Stimulated activated CD8-positive, alpha-beta memory T cell treated with anti-CD3 and anti-CD28 coated beads, Interleukin-4, amount 100 ng/mL, for 48 hours (primary cell): ENCODE data around the gene LFNG.

Experiments
- DNase-seq: peaks from one replicate; pipeline ENCODE4 v3.0.0-alpha.2; 2020

Gene LFNG

GRCh38 chr7:2519119-2519930 is at the start of gene LFNG:
LFNG (plus strand) TSS chr7:2519774; CDS start chr7:2519862, 88 bp downstream.
- DNase-seq: peak; percentile 87

GRCh38 chr7:2470204-2471021 is 49.2 kb upstream of the LFNG start:
- DNase-seq: no peak

- no peak for DNase-seq
Measured at GRCh38 chr7:2471022-2471329, 48.6 kb upstream of the LFNG start.

GRCh38 chr7:2471396-2471795 is 48.2 kb upstream of the LFNG start:
- DNase-seq: no peak

GRCh38 chr7:2472739-2473138 is 46.8 kb upstream of the LFNG start:
- DNase-seq: no peak

- DNase-seq: no peak
Measured at GRCh38 chr7:2473496-2474180, 45.9 kb upstream of the LFNG start.

GRCh38 chr7:2474224-2474623 is 45.4 kb upstream of the LFNG start:
- no peak for DNase-seq

- DNase-seq: no peak
Measured at GRCh38 chr7:2474813-2475677, 44.5 kb upstream of the LFNG start.

- DNase-seq: no peak
Measured at GRCh38 chr7:2475678-2476015, 43.9 kb upstream of the LFNG start.

- DNase-seq: no peak
Measured at GRCh38 chr7:2476298-2476697, 43.3 kb upstream of the LFNG start, which contains the start of gene GRIFIN. GRIFIN (minus strand) TSS chr7:2476398; CDS start chr7:2476383, 15 bp downstream.

GRCh38 chr7:2476776-2477446 is 42.7 kb upstream of the LFNG start:
- DNase-seq: no peak

- DNase-seq: peak; percentile 67
Measured at GRCh38 chr7:2477447-2478398, 41.9 kb upstream of the LFNG start.

- DNase-seq: no peak
Measured at GRCh38 chr7:2478399-2478785, 41.2 kb upstream of the LFNG start.

GRCh38 chr7:2478800-2479199 is 40.8 kb upstream of the LFNG start:
- no peak for DNase-seq

- DNase-seq: no peak
Measured at GRCh38 chr7:2479276-2480069, 40.1 kb upstream of the LFNG start.

GRCh38 chr7:2480070-2480408 is 39.5 kb upstream of the LFNG start:
- no peak for DNase-seq

GRCh38 chr7:2481195-2481594 is 38.4 kb upstream of the LFNG start:
- no peak for DNase-seq

- DNase-seq: no peak
Measured at GRCh38 chr7:2482725-2483451, 36.7 kb upstream of the LFNG start.

- DNase-seq: no peak
Measured at GRCh38 chr7:2483494-2483893, 36.1 kb upstream of the LFNG start.

GRCh38 chr7:2484868-2485267 is 34.7 kb upstream of the LFNG start:
- no peak for DNase-seq
